Measurements from ENCODE around the gene DVL3. TPM values are rescaled to one million over a fixed set of nuclear protein-coding genes. Genes with fewer than 3 reads are reported as not detected.

Gene DVL3
- polyA plus RNA-seq, 1 donor (not counting 4 experiments of a cell fraction or from before 2014, with no cell fraction given): 18.5 TPM

DNA sequence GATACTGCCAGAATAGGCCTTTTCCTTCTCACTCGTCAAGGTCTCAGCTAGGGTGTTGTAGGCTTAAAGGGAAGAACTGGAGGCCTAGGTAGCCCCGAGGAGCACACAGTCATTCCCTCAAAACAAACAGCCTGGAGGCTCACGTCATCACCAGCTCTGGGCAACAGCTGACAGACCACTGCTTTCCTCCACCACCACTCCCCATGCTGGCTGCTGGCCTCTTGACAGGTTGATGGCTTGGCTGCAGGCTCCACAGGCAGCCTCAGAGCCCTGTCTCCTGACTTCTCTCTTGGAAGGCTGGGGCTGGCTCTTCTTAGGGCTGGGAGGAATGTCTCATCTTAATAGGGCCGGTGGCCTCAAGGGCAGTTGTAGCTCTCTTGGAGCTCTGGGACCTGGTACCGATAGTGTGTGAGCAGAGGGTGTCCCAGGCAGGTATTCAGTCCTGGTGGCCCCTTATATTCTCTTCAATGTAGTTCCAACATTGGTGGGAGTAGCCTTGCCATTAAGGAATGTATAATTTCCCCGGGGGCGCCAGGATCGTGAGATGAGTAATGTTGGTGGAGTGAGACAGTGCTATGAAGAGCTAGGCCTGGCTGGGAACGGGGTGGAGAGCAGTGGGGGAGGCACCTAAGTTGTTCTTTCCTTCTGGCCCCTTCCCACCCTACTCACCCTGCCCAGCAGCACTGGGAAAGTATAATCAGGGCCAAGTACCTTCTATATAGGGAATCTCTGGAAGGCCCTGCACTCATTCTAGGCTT lies 13.4 kb downstream of the DVL3 start:
- DNase-seq (ENCODE audit: low read depth, low spot score) (no peak), FAIRE-seq (no peak)
- no peak for TF ChIP-seq EZH2 (IDR thresholded peaks at IDR 0.05; ENCODE audit: low read length)
- TF ChIP-seq, protein P1, sequence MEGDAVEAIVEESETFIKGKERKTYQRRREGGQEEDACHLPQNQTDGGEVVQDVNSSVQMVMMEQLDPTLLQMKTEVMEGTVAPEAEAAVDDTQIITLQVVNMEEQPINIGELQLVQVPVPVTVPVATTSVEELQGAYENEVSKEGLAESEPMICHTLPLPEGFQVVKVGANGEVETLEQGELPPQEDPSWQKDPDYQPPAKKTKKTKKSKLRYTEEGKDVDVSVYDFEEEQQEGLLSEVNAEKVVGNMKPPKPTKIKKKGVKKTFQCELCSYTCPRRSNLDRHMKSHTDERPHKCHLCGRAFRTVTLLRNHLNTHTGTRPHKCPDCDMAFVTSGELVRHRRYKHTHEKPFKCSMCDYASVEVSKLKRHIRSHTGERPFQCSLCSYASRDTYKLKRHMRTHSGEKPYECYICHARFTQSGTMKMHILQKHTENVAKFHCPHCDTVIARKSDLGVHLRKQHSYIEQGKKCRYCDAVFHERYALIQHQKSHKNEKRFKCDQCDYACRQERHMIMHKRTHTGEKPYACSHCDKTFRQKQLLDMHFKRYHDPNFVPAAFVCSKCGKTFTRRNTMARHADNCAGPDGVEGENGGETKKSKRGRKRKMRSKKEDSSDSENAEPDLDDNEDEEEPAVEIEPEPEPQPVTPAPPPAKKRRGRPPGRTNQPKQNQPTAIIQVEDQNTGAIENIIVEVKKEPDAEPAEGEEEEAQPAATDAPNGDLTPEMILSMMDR (optimal IDR thresholded peaks at IDR 0.05 in 1 of 3, IDR thresholded peaks at IDR 0.05 in 1 of 3, conservative IDR thresholded peaks at IDR 0.05 in 1 of 3; ENCODE audit: extremely low read depth in 1 of 3, insufficient read depth in 2 of 3, low read length in 3 of 3): no peak
- dilution Hi-C loops (cut with MboI; ENCODE audit: extremely low pct_ligation_motif_present, low sequenced_read_pairs): no loop called here
- no peak overlapping the region for H2AFZ ChIP-seq (ENCODE audit: control insufficient read depth, low read length)
- H3K4me2 ChIP-seq (ENCODE audit: control insufficient read depth, extremely low read depth, insufficient read depth, low read depth, low read length): no peak overlapping the region
- no peak overlapping the region for H3K4me3 ChIP-seq (ENCODE audit: control insufficient read depth in 2 of 3, extremely low read depth in 1 of 3, insufficient read depth in 2 of 3, low read depth in 1 of 3, low read length in 3 of 3)
- H3K9ac ChIP-seq (ENCODE audit: control insufficient read depth, extremely low read depth, insufficient read depth, low read length): no peak overlapping the region
- no peaks in the 10 kb centered on the region for H4K20me1 ChIP-seq (ENCODE audit: control insufficient read depth, extremely low read depth, insufficient read depth, low read length)
- no peaks in the 10 kb centered on the region for H3K9me1 ChIP-seq (ENCODE audit: control insufficient read depth, extremely low read depth, insufficient read depth, low read length)
- peaks cover 5% of the 10 kb centered on the region for H3K79me2 ChIP-seq (ENCODE audit: control insufficient read depth, insufficient read depth, low read length)
- no peak overlapping the region for H3K27ac ChIP-seq (ENCODE audit: control insufficient read depth, insufficient read depth, low read length)
- H3K4me1 ChIP-seq (ENCODE audit: control insufficient read depth, extremely low read depth, insufficient read depth, low read length): peaks cover 9% of the 10 kb centered on the region
- H3K36me3 ChIP-seq (ENCODE audit: control insufficient read depth in 2 of 2, extremely low read depth in 1 of 2, insufficient read depth in 2 of 2, low read length in 2 of 2): peaks cover 50 to 63% of the 10 kb centered on the region in 2 experiments
- no peaks in the 10 kb centered on the region for H3K27me3 ChIP-seq (ENCODE audit: control insufficient read depth, extremely low read depth, insufficient read depth, low read length)
- H3K9me3 ChIP-seq (ENCODE audit: control insufficient read depth, low read depth, low read length): no peaks in the 10 kb centered on the region

DNA sequence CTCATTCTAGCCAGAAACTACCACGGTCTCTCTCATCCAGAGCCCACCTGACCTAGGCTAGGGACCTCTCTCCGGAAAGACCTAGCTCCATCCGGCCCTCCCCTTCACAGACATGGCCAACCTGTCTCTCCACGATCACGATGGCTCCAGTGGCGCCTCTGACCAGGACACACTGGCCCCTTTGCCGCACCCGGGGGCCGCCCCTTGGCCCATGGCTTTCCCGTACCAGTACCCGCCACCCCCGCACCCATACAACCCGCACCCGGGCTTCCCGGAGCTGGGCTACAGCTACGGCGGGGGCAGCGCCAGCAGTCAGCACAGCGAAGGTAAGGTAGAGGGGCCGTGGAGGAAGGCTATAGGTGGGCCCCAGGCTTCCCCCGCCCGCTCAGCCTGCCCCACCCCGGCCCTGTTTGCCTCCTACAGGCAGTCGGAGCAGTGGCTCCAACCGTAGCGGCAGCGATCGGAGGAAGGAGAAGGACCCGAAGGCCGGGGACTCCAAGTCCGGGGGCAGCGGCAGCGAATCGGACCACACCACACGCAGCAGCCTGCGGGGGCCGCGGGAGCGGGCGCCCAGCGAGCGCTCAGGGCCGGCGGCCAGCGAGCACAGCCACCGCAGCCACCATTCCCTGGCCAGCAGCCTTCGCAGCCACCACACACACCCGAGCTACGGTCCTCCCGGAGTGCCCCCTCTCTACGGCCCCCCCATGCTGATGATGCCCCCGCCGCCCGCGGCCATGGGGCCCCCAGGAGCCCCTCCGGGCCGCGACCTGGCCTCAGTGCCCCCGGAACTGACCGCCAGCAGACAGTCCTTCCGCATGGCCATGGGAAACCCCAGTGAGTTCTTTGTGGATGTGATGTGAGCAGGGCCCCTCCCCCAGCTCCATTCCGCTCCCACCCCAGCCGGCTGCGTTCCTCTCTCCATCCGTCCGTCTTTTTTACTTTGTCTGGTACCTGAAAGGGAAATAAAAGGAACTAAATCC lies 15.0 kb downstream of the DVL3 start:
- no peak overlapping the region for H3K9ac ChIP-seq (ENCODE audit: control insufficient read depth, extremely low read depth, insufficient read depth, low read length)
- H3K27ac ChIP-seq (ENCODE audit: control insufficient read depth, insufficient read depth, low read length): no peak overlapping the region
- H3K27me3 ChIP-seq (ENCODE audit: control insufficient read depth, extremely low read depth, insufficient read depth, low read length): no peaks in the 10 kb centered on the region
- no peak for TF ChIP-seq EZH2 (IDR thresholded peaks at IDR 0.05; ENCODE audit: low read length)
- TF ChIP-seq, protein P1 (optimal IDR thresholded peaks at IDR 0.05 in 1 of 3, IDR thresholded peaks at IDR 0.05 in 1 of 3, conservative IDR thresholded peaks at IDR 0.05 in 1 of 3; ENCODE audit: extremely low read depth in 1 of 3, insufficient read depth in 2 of 3, low read length in 3 of 3): no peak
- FAIRE-seq (no peak), DNase-seq (ENCODE audit: low read depth, low spot score) (no peak)
- H3K79me2 ChIP-seq (ENCODE audit: control insufficient read depth, insufficient read depth, low read length): peaks cover 5% of the 10 kb centered on the region
- no peaks in the 10 kb centered on the region for H4K20me1 ChIP-seq (ENCODE audit: control insufficient read depth, extremely low read depth, insufficient read depth, low read length)
- H3K9me3 ChIP-seq (ENCODE audit: control insufficient read depth, low read depth, low read length): no peaks in the 10 kb centered on the region
- peaks cover 17% of the 10 kb centered on the region for H3K4me1 ChIP-seq (ENCODE audit: control insufficient read depth, extremely low read depth, insufficient read depth, low read length)
- dilution Hi-C loops (cut with MboI; ENCODE audit: extremely low pct_ligation_motif_present, low sequenced_read_pairs): no loop called here
- no peaks in the 10 kb centered on the region for H3K9me1 ChIP-seq (ENCODE audit: control insufficient read depth, extremely low read depth, insufficient read depth, low read length)
- no peak overlapping the region for H3K4me3 ChIP-seq (ENCODE audit: control insufficient read depth in 2 of 3, extremely low read depth in 1 of 3, insufficient read depth in 2 of 3, low read depth in 1 of 3, low read length in 3 of 3)
- peaks cover 36 to 49% of the 10 kb centered on the region in 2 experiments for H3K36me3 ChIP-seq (ENCODE audit: control insufficient read depth in 2 of 2, extremely low read depth in 1 of 2, insufficient read depth in 2 of 2, low read length in 2 of 2)
- H2AFZ ChIP-seq (ENCODE audit: control insufficient read depth, low read length): no peak overlapping the region
- no peak overlapping the region for H3K4me2 ChIP-seq (ENCODE audit: control insufficient read depth, extremely low read depth, insufficient read depth, low read depth, low read length)
